Left kidney (tissue), 8 donors: Measurements from ENCODE around the gene VSX1. TPM values are rescaled to one million over a fixed set of nuclear protein-coding genes. Genes with fewer than 3 reads are reported as not detected.

Experiments used
- DNase-seq: peaks from one replicate; pipeline ENCODE4 v3.0.0-alpha.2; 2013
- long read RNA-seq, 8 donors: transcript quantifications; one replicate each; lab custom pipeline, GENCODE V29; 2026
- polyA plus RNA-seq: library from polyadenylated mRNA; unstranded; fragments of 120-200 nt; gene quantifications from one replicate; pipeline ENCODE4 v1.2.1, GENCODE V29; 2013; ENCODE audit not compliant: insufficient read length

The VSX1 gene
- not detected for polyA plus RNA-seq
- long read RNA-seq, donor 1 = 0 reads
- long read RNA-seq, donor 2 = 0 reads
- long read RNA-seq, donor 3 = 0 reads
- long read RNA-seq, donor 4 = 0 reads
- long read RNA-seq, donor 5 = 0 reads
- long read RNA-seq, donor 6 = 0 reads
- long read RNA-seq, donor 7 = 0 reads
- long read RNA-seq, donor 8 = 0 reads

DNA sequence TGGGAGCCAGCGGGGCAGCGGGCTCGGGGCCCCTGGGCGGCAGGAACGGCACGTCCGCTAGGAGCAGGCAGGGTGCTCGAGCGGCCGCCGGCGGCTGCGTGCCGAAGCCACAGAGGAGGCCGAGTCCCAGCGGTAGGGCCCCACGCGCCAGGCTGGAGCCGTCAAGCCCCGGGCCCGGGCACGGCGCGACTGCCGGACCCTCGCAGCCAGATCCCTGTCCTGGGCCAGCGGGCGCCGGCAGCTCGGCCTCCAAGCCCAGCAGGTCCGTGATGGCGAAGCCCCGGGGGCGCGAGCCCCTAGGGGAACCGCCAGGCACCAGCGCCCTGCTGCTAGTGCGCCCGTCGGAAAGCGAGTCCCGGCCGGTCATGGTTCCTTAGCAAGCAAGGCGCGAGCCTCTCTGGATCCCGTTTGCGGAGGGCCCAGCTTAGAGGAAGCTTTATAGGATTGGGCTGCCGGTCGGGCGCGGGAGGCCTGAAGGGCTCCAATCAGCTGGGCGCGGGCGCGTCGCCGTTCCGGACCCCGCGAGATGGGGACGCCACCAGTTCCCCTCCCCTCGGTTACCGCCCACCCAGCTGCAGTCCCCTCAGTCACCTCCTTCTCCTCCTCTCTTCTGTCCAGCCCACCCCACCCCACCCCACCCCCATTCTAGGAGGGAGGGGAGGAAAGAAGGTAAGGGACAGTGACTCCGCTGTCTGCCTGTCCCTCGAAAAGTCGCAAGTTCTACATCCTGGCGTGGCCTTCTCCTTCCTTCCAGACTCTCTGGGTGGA, at the start of gene VSX1:
Gene VSX1 (minus strand): TSS at position 412 of the 768 bp plus-strand sequence. CDS start 45 bp downstream, at position 367.
- no peak for DNase-seq

DNA sequence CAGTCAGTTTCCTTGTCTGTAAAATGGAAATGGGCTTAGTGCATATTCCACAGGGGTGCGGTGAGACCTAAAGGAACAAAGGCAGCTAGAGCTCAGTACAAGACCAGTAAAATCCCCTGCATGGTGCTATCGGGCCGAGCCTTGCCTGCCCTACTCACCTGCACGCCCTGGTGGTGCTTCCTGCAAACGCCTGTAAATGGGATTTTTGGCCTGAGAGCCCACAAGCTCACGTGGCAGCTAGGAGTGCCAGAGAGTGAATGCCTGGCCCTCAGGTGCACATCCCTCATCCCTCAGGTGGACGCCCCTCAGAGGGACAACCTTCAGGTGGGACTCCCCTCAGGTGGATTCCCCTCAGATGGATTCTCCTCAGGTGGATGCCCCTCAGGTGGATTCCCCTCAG, 48.0 kb upstream of the VSX1 start:
- no peak for DNase-seq

DNA sequence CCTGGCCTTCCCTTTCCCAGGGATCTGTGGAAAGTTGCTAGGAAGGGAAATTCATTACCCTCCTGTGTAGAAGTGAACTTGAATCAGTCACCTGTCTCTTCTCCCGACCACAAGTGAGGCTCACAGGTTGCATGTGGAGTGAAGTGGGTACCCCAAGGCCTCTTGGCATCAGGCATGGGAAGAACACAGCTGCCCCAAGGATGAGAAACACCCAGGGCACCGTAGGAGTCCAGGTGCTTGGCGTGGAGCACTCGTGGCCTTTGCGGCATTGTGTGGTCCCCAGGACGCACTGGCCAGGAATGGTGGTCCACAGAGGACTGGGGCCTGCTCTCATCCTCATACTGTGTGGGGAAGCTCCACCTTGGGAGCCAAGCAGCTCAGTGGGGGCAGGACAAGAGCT, 47.5 kb upstream of the VSX1 start:
- no peak for DNase-seq

DNA sequence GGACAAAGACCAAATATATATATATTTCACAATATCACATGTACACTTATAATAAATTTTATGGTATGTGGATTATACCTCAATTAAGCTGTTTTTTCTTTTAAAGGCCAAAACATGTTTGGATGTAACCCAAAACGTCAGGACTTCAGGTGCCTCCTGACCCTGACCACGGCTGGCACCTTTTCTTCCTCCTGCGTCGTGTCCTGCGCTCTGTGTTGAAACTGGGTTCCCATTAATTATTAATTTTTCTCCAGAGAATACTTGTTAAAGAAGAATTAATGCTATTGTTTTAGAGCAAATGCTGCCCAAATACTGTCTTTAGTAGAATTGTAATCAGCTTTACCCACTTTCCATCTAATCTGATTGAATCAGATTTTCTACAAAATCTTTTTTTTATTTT, 46.7 kb upstream of the VSX1 start:
- no peak for DNase-seq

DNA sequence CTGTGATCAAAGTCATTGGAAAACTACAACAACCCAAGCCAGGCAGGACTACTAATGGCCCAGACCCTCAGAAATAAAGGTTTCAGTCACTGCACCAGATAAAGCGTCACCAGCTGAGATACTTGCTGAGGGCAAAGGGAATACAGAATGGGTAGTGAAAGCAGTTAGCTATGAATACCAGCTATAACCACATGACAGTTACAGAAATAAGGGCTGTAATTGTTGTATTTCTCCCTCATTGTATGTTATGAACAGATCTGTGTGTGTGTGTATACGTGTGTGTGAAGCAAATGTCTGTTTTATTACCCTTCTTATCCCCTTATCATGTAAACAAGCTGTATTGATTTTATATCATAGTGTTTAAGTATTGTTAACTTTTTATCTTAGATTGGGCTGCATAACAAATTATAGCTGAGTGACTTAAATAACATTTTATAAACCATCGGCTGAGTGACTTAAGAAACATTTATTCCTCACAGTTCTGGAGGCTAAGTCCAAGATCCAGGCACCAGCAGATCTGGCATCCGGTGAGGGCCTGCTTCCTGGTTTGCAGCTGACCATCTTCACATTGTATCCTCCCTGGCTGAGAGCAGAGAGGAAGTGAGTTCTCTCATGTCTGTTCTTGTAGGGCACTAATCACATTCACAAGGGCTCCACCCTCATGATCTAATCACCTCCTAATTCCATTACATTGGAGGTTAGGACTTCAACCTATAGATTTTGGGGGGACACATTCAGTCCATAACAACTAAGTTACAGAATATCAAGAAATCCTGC, 46.0 kb upstream of the VSX1 start:
- no peak for DNase-seq

DNA sequence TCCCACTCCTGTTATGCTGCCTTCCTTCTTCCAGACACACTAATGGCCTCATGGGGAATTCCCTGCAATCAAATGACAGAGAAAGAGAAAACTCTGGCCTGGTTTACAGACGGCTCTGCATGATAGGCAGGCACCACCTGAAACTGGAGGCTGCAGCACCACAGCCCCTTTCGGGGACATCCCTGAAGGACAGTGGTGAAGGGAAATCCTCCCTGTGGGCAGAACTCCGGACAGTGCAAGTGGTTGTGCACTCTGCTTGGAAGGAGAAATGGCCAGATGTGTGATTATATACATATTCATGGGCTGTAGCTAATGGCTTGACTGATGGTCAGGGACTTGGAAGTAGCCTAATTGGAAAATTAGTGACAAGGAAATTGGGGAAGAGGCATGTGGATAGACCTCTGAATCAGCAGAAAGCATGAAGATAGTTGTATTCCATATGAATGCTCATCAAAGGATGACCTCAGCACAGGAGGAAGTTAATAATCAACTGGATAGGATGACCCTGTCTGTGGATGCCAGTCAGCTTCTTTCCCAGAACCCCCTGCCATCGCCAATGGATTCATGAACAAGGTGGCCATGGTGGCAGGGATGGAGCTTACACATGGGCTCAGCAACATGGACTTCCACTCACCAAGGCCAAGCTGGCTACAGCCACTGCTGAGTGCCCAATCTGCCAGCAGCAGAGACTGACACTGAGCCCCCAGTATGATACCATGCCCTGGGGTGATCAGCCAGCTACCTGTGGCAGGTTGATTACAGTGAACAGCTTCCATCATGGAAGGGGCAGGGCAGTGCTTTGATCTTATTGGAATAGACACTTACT, 44.5 kb upstream of the VSX1 start:
- DNase-seq = no peak

DNA sequence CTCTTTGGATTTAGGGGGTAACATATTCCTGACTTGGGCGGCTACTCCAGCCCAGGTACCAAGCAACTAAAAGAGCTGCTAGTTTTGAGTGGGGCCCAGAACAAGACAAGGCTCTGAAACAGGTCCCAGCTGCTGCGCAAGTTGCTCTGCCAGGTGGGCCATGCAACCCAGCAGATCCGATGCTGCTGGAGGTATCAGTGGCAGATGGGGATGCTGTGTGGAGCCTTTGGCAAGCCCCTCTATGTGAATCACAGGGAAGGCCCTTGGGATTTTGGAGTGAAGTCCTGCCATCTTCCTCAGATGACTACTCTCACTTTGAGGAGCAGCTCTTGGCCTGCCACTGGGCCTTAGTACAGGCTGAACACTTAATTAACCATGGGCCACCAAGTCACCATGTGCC, 43.7 kb upstream of the VSX1 start:
- DNase-seq = no peak

DNA sequence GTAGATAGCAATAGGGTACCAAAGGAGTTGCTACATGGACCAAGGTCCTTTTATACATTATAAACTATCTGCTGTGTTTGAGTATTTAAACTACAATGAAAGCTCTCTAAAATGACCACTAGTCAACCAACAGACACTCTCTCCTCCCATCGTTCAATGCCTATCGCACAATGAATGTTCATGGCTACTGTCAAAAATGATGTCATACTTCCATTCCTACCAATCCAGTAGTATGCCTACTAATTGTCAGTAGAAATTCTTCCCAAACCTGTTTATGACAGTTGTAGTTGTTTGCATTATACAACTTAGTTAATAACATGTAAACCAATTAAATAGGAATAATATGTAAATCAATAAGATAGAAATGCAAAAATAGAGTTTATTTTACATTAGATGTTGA, 39.0 kb upstream of the VSX1 start:
- no peak for DNase-seq

DNA sequence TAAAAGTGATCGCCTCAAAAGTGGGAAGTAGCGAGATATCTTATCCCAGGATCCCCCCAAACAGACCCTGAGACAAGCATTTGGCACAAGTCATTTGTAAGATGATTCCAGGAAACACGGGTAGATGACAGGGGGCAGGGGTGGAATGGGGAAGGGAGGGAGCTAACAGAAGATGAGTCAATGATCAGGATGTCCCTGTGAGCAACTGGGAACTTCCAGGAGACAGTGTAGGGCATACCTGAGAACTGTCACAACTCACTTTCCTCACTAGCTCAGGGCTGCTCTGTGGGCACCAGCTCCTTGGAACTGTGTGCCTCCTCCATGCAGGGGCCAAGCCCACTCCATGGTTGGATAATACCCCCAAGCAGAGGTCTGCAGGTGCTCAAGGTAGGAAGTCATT, 38.5 kb upstream of the VSX1 start:
- DNase-seq = no peak

DNA sequence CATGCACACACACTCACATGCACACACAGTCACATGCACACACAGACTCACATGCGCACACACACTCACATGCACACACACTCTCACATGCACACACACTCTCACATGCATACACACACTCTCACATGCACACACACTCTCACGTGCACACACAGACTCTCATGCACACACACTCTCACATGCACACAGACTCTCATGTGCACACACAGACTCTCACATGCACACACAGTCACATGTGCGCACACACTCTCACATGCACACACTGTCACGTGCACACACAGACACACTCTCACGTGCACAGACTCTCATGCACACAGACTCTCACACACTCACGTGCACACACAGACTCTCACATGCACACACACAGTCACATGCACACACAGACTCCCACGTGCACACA, 36.6 kb upstream of the VSX1 start:
- DNase-seq = no peak

DNA sequence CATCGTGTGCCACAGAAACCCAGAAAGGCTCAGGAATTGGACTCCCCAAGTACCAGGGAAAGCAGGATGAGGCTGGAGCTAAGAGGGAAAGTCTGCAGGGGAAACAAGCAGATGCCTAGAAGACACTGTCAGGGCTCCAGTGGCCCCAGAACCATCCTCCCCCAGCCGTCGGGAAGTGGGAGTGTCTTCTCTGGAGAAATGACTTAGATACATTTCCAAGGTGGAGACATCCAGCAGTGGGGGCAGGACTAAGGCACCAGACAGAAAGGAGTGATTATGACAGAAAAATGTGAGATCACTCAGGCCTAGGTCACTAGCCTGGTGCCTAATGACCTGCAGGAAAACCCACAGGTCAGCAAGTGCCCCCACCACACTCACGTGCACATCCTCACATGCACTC, 36.0 kb upstream of the VSX1 start:
- no peak for DNase-seq

DNA sequence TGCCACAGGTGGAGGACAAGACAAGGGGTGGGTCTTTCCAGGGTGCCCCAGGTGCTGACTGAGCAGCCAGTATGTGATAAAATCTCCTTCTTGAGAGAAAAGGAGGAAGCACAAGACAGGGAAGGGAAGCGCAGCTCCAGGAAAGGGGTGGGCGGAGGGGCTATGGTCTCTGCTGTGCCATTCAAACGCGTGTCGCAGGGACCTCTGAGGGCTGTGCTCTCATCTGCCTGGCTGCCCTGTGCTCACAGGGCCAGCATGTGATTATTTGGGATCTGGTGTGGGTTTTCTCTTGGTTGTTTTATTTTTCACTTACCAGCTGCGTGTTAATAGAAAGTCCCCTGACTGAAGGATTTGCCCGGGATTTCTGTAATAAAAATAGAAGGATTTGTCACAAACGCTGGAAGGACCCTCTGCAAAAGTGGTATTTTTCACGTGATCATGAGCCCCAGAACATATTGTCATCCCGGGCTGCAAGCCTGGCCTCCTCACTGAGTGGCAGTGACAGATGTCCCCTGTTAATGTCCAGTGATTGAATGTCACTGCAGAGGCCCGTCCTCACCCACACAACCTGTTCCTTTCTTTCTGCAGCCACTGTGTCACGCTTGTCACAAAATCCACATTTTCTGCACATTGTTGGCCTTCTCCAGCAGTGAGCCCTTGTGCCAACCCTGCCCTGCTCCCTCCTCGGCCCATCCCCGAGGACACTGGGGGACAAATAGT, 35.0 kb upstream of the VSX1 start:
- no peak for DNase-seq

DNA sequence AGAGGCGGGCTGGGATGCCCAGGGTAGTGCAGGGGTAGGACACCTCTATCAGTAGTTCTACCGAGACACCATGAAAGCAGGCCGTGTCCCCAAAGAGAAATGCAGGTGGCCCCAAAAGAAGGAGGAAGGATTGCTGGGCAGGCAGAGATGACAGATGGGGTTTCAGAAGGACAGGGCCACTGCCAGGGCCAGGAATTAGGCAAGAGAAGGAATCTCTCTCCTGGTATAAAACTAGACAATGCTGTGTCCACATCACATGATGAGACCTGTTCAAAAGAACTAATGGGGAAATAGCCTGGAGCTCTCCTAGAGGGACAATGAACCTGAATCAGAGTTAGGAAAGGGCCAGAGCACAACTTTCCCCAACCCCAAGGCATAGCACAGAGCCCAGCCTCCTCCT, 21.6 kb upstream of the VSX1 start:
- DNase-seq = no peak

DNA sequence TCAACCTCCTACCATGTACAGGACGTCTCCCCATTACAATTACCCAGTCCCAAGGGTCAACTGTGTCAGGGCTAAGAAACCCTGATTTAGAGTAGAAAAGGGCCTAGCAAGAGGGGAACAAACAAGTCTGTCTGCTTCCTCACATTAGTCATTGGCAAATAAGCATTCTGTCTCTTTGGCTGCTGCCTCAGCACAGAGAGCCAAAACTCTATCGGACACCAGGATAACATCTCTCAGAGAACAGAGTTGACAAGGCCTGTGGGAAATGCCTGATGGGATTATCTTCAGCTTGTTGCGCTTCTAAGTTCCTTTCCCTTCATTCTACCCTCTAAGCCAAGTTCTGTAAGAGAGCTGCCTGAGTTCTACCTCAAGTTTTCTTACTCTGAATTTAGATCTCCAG, 19.0 kb upstream of the VSX1 start:
- DNase-seq = no peak

DNA sequence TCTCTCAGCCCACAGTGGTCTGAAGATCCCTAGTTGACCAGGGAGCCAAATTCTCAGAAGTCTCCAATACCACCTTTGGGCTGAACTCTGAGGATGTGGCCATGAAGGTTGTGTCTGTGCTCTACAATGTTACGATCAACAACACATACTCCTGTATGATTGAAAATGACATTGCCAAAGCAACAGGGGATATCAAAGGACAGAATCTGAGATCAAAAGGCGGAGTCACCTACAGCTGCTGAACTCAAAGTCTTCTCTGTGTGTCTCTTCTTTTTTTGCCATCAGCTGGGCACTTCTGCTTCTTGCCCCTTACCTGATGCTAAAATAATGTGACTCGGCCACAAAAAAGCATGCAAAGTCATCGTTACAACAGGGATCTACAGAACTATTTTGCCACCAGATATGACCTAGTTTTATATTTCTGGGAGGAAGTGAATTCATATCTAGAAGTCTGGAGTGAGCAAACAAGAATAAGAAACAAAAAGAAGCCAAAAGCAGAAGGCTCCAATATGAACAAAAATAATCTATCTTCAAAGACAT, 17.7 kb upstream of the VSX1 start:
- DNase-seq = no peak

DNA sequence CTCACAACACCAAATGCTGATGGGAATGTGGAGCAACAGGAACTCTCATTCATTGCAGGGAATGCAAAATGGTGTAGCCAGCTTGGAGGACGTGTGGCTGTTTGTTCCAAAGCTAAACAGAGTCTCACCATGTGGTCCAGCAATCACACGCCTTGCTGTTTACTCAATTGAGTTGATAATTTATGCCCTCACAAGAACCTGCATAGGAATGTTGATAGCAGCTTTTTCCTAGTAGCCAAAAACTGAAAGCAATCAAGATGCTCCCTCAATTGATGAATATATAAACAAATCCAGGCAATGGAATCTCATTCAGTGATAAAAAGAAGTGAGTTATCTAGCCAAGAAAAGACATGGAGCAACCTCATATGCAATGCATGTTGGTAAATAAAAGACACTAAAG, 15.6 kb upstream of the VSX1 start:
- DNase-seq = no peak

DNA sequence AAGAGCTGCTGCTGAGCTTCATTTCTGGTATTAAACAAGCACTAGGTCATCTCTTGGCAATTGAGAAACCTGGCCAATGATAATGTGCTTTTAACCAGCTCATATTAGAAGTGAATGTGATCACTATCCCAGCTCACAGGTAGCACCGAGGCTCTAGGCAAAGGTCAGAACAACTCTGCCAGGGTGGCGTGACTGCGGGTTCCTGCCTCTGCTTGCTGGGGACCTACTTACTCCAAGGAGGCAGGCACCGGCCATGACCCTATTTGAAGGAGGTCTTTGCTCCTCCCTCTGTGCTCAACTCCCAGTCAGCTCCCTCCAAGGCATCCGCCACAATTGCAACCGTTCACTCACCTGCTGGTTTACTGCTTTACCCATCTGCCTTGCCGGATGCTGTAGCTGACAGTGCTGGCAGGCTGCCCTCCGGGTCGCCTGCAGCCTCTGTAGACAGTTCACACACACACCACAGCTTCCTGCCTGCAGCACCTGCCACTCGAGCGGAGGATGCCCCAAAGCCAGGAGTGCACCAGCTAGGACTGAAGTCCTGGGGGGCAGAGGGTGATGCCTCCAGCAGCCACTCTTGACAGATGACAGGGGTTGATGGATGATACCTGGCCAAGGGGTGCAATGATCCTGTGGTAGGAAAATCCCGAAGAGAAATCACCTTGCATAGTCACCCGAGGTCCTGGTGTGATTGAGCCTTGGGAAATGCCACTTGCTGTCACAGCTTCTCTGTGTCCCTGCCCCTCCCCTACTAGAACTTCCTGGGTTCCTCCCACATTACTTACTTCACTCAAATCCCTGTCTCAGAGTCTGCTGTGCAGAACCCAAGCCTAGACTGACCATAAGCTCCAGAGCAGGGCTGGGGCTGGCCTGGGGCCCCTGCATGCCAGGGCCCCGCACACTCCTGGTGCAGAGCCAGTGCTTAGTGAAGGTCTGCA, 8.8 kb upstream of the VSX1 start:
- no peak for DNase-seq

DNA sequence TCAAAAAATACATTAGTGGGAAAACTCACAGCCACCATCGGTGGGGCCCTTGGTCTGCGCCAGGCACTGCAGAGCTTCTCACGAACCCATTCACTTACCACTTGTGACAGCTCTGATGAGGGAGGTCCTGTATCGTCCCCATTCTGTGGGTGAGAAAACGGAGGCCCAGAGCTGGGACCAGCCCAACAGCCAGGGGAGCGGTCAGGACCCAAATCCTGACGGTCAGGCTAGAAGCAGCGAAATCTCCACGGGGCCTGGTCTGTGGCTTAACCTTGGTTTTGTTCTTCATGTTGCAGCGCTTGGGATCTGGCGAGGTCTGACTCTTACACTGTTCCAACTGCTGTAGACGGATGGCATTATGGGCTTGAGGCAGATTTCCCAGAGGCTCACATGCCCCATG, 7.7 kb upstream of the VSX1 start:
- no peak for DNase-seq

DNA sequence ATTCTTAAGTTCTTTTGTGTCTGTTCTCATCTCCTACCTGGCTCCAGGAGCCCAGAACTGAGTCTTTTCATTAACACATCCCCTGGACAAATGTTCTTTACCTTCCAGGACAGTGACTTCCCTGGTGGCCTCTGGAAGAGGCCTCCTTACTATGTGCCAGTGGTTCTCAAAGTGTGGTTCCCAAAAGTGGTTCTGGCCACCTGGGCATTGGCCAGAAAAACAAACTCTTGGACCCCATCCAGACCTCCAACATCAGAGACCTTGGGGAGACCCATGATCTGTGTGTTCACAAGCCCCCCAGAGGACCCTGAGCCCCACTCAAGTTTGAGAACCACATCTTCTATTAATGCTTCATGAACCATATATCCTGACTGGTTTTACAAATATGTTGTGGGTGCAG, 7.2 kb upstream of the VSX1 start:
- DNase-seq = no peak

DNA sequence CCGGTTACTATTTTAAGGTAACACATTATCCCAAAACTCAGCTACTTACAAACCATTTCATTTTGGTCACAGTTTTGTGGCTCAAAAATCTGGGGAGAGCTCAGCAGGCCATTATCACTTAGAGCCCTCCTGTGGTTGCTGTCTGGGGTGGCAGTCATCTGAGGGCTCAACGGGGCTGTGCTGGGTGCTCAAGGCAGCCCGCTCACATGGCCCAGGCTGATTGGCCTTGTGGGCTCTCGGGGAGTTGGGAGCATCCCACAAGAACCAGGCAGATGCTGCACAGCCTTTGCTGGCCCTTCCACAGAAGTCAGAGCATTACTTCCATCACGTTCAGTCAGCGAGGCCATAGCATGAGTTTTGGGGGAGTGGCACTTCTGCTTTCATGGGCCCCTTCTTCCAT, 6.3 kb upstream of the VSX1 start:
- DNase-seq = no peak
